ENCODE data around the gene TNNC1.

Gene TNNC1

GRCh38 chr3:52453496-52454249, at the start of gene TNNC1:
TSS of gene TNNC1 (minus strand) at chr3:52454041. CDS start at chr3:52454015, 26 bp downstream.
- TF ChIP-seq POLR2A (IDR thresholded peaks at IDR 0.05; ENCODE audit: low read depth, low read length) = no peak
- no peak for DNase-seq (ENCODE audit: insufficient read length, low spot score)
- FAIRE-seq = no peak

DNA sequence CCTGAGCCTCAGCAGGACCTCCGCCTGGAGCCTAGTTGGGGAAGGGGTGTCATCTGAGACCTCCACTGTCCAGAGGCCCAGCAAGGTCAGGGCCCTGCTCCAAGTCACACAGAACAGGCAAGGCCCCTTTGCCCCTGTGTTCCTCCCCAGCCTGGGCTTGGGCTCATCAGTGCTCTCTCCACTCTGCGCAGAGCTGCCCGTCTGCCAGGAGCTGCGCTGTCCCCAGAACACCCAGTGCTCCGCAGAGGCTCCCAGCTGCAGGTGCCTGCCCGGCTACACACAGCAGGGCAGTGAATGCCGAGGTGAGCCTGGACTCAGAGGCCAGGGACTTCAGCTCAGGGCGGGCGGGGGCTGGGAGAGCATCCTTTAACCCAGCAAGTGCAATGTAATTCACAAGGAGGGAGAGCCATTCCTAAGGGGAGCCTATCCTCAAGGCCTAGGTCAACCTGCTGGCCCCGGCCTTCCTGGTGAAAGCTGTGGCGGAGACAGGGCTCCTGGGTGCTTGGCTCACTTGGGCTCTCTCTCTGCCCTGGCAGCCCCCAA, 49.0 kb upstream of the TNNC1 start:
- DNase-seq (ENCODE audit: insufficient read length, low spot score) = no peak
- no peak for FAIRE-seq
- TF ChIP-seq POLR2A (IDR thresholded peaks at IDR 0.05; ENCODE audit: low read depth, low read length) = no peak

DNA sequence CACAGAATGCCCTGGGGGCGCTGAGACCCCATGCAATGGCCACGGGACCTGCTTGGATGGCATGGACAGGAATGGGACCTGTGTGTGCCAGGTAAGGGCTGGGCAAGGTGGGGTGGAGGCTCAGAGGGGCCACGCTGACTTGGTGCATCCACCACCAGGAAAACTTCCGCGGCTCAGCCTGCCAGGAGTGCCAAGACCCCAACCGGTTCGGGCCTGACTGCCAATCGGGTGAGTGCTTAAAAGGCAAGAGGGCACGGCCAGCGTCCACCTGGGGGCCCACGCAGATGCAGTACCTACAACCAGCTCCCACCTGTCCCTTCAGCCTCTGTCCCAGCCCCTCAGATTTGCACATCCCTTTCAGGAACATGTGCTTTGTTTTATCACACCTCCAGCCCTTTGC, 48.2 kb upstream of the TNNC1 start:
- FAIRE-seq (no peak), DNase-seq (ENCODE audit: insufficient read length, low spot score) (no peak)
- no peak for TF ChIP-seq POLR2A (IDR thresholded peaks at IDR 0.05; ENCODE audit: low read depth, low read length)

GRCh38 chr3:52501046-52501445, 47.2 kb upstream of the TNNC1 start:
- TF ChIP-seq POLR2A (IDR thresholded peaks at IDR 0.05; ENCODE audit: low read depth, low read length) = no peak
- DNase-seq (ENCODE audit: insufficient read length, low spot score) (no peak), FAIRE-seq (no peak)

GRCh38 chr3:52498137-52499054, 44.6 kb upstream of the TNNC1 start:
- TF ChIP-seq POLR2A (IDR thresholded peaks at IDR 0.05; ENCODE audit: low read depth, low read length) = no peak
- no peak for FAIRE-seq
- DNase-seq (ENCODE audit: insufficient read length, low spot score) = no peak

GRCh38 chr3:52495777-52496602, 42.1 kb upstream of the TNNC1 start:
- peak; percentile 73 for DNase-seq (ENCODE audit: insufficient read length, low spot score)
- peak; percentile 33 for FAIRE-seq
- TF ChIP-seq POLR2A (IDR thresholded peaks at IDR 0.05; ENCODE audit: low read depth, low read length) = no peak

- TF ChIP-seq POLR2A (IDR thresholded peaks at IDR 0.05; ENCODE audit: low read depth, low read length) = no peak
- DNase-seq (ENCODE audit: insufficient read length, low spot score) (no peak), FAIRE-seq (no peak)
These were observed 41.1 kb upstream of the TNNC1 start, which contains the start of gene STAB1 for GRCh38 chr3:52494886-52495495. TSS of gene STAB1 (plus strand) at chr3:52495338. CDS start at chr3:52495414, 76 bp downstream.

GRCh38 chr3:52494445-52494844, 40.6 kb upstream of the TNNC1 start:
- TF ChIP-seq POLR2A (IDR thresholded peaks at IDR 0.05; ENCODE audit: low read depth, low read length) = no peak
- DNase-seq (ENCODE audit: insufficient read length, low spot score) (no peak), FAIRE-seq (no peak)

DNA sequence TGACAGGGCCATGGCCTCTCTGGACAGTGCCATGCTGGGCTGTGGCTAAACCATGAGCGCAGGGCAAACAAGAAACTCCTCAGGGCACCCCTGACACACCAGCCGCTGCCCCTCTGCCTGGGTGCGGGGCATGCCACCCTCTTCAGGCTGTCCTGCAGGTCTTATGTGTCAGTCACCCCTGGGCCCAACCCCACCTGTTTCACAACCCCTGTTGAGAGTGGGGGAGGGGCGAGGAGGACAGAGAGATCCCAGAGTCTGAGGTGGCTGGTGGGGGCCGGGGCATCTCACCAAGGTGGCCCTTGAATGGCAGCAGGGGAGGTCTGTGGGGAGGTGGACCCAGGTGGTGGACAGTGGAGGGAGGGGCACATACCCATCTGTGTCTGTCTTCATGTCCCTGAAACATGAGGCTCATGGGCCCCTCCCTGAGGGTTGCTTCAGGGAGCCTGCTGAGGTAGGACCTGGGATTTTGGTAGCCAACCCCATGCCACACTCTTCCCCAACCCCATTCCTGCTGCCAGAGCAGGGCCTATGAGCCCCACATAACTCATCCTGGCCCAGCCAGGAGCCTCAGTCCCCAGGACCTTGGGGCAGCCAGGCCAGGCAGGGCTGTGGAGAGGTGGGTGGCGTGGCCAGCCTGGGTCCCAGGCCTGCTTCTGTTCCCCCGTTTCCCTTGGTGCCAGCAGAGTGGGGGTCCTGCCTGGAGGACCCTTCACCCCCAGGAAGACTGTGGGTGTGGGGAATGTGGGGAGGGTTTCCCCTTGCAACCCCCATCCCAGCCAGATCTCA, 39.6 kb upstream of the TNNC1 start:
- FAIRE-seq (no peak), DNase-seq (ENCODE audit: insufficient read length, low spot score) (no peak)
- no peak for TF ChIP-seq POLR2A (IDR thresholded peaks at IDR 0.05; ENCODE audit: low read depth, low read length)

- TF ChIP-seq POLR2A (IDR thresholded peaks at IDR 0.05; ENCODE audit: low read depth, low read length) = no peak
- DNase-seq (ENCODE audit: insufficient read length, low spot score) (no peak), FAIRE-seq (no peak)
These were observed 38.2 kb upstream of the TNNC1 start for GRCh38 chr3:52492059-52492458.

- no peak for TF ChIP-seq POLR2A (IDR thresholded peaks at IDR 0.05; ENCODE audit: low read depth, low read length)
- no peak for FAIRE-seq
These were observed 37.2 kb upstream of the TNNC1 start for GRCh38 chr3:52490939-52491526.

More at GRCh38 chr3:52490939-52491526, 37.2 kb upstream of the TNNC1 start:
- no peak for DNase-seq (ENCODE audit: insufficient read length, low spot score)
